Lower leg skin (tissue), 3 donors: ENCODE measurements around the gene ATP6V1G3.

Experiments
- POLR2A ChIP-seq, 2 donors: fragments of 450-650 bp; IDR thresholded peaks; one replicate each; pipeline ENCODE4 v1.6.1; 2016 to 2017; ENCODE audit warnings: antibody characterized with exemption in 2 of 2, mild to moderate bottlenecking in 1 of 2, moderate library complexity in 1 of 2
- TF ChIP-seq, protein P1 (sequence below), 3 donors: fragments of 450-650 bp; IDR thresholded peaks; one replicate each; pipeline ENCODE4 v1.5.1; 2016; ENCODE audit warnings: antibody characterized with exemption in 3 of 3, mild to moderate bottlenecking in 3 of 3, moderate library complexity in 2 of 3

DNA sequence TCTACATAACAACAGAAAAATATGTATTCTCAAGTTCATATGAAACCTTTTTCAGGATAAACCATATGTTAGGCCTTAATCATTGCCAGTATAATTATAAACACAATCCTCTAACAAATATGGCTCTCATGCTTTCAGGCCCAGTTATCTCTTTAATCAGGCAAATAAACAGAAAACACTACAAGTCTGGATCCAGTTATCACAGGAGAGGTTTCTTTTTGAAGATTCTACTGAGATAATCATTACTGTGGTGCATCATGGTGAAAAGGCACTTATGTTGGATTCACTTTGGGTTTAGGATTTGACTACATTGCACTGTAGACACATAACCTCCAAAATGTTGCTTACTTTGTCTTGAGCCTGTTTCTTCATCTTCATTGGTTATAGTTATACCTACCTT, 8.4 kb upstream of the ATP6V1G3 start:
- no peak for TF ChIP-seq POLR2A (IDR thresholded peaks at IDR 0.05)
- TF ChIP-seq, protein P1, sequence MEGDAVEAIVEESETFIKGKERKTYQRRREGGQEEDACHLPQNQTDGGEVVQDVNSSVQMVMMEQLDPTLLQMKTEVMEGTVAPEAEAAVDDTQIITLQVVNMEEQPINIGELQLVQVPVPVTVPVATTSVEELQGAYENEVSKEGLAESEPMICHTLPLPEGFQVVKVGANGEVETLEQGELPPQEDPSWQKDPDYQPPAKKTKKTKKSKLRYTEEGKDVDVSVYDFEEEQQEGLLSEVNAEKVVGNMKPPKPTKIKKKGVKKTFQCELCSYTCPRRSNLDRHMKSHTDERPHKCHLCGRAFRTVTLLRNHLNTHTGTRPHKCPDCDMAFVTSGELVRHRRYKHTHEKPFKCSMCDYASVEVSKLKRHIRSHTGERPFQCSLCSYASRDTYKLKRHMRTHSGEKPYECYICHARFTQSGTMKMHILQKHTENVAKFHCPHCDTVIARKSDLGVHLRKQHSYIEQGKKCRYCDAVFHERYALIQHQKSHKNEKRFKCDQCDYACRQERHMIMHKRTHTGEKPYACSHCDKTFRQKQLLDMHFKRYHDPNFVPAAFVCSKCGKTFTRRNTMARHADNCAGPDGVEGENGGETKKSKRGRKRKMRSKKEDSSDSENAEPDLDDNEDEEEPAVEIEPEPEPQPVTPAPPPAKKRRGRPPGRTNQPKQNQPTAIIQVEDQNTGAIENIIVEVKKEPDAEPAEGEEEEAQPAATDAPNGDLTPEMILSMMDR (IDR thresholded peaks at IDR 0.05): no peak
